ENCODE results near the gene DPP6. TPM values are rescaled to one million over a fixed set of nuclear protein-coding genes. Genes with fewer than 3 reads are reported as not detected.

The DPP6 gene
- total RNA-seq, 1 donor from 2014 or later: not detected

GRCh38 chr7:154861589-154861988 is 809.4 kb downstream of the DPP6 start:
- ChIA-PET POLR2A (no interaction called here), CTCF (no interaction called here)
- H3K4me1 Mint-ChIP-seq: no peaks in the 10 kb centered on the region
- H3K4me3 Mint-ChIP-seq: no peak overlapping the region
- no peaks in the 10 kb centered on the region for H3K9me3 Mint-ChIP-seq
- TF ChIP-seq CTCF (IDR thresholded peaks at IDR 0.05): no peak
- H3K27ac Mint-ChIP-seq: no peak overlapping the region
- DNase-seq (no peak), ATAC-seq (ENCODE audit: low read depth) (no peak)
- H3K27me3 Mint-ChIP-seq: peaks cover 2% of the 10 kb centered on the region
- intact Hi-C loops (cut with micrococcal nuclease): no loop called here
- H3K36me3 Mint-ChIP-seq (ENCODE audit: low read depth): no peaks in the 10 kb centered on the region

GRCh38 chr7:154862153-154862791 is 810.1 kb downstream of the DPP6 start:
- DNase-seq (no peak), ATAC-seq (ENCODE audit: low read depth) (no peak)
- Mint-ChIP-seq H3K4me3 (no peak overlapping the region), H3K27me3 (peaks cover 6% of the 10 kb centered on the region), H3K9me3 (no peaks in the 10 kb centered on the region), H3K4me1 (no peaks in the 10 kb centered on the region), H3K36me3 (ENCODE audit: low read depth) (no peaks in the 10 kb centered on the region), H3K27ac (no peak overlapping the region)
- ChIA-PET CTCF (no interaction called here), POLR2A (no interaction called here)
- intact Hi-C loops (cut with micrococcal nuclease): no loop called here
- TF ChIP-seq CTCF (IDR thresholded peaks at IDR 0.05): no peak

- CTCF ChIA-PET: no interaction called here
- DNase-seq (no peak), ATAC-seq (ENCODE audit: low read depth) (no peak)
- POLR2A ChIA-PET: no interaction called here
- peaks cover 19% of the 10 kb centered on the region for H3K27me3 Mint-ChIP-seq
- no peaks in the 10 kb centered on the region for H3K36me3 Mint-ChIP-seq (ENCODE audit: low read depth)
- no peaks in the 10 kb centered on the region for H3K9me3 Mint-ChIP-seq
- no peak for TF ChIP-seq CTCF (IDR thresholded peaks at IDR 0.05)
- intact Hi-C loops (cut with micrococcal nuclease): no loop called here
- H3K27ac Mint-ChIP-seq: no peak overlapping the region
- H3K4me3 Mint-ChIP-seq: no peak overlapping the region
- no peaks in the 10 kb centered on the region for H3K4me1 Mint-ChIP-seq
These were observed 811.7 kb downstream of the DPP6 start for GRCh38 chr7:154863766-154864522.

- Mint-ChIP-seq H3K27ac (no peak overlapping the region), H3K4me3 (no peak overlapping the region), H3K36me3 (ENCODE audit: low read depth) (no peaks in the 10 kb centered on the region), H3K27me3 (peaks cover 23% of the 10 kb centered on the region), H3K4me1 (no peaks in the 10 kb centered on the region), H3K9me3 (no peaks in the 10 kb centered on the region)
- ChIA-PET CTCF (no interaction called here), POLR2A (no interaction called here)
- ATAC-seq (ENCODE audit: low read depth) (no peak), DNase-seq (no peak)
- intact Hi-C loops (cut with micrococcal nuclease): no loop called here
- no peak for TF ChIP-seq CTCF (IDR thresholded peaks at IDR 0.05)
These were observed 812.3 kb downstream of the DPP6 start for GRCh38 chr7:154864523-154864891.

GRCh38 chr7:154865984-154866685 is 813.9 kb downstream of the DPP6 start:
- H3K4me3 Mint-ChIP-seq: no peak overlapping the region
- no peaks in the 10 kb centered on the region for H3K4me1 Mint-ChIP-seq
- no peak for ATAC-seq (ENCODE audit: low read depth)
- intact Hi-C loops (cut with micrococcal nuclease): no loop called here
- H3K9me3 Mint-ChIP-seq: no peaks in the 10 kb centered on the region
- no peak for TF ChIP-seq CTCF (IDR thresholded peaks at IDR 0.05)
- POLR2A ChIA-PET: no interaction called here
- CTCF ChIA-PET: no interaction called here
- no peaks in the 10 kb centered on the region for H3K36me3 Mint-ChIP-seq (ENCODE audit: low read depth)
- DNase-seq: no peak
- H3K27me3 Mint-ChIP-seq: peaks cover 25% of the 10 kb centered on the region
- H3K27ac Mint-ChIP-seq: no peak overlapping the region

All from activated B cell treated with CpG ODN at 0.5 μM for 24 hours (primary cell).